Raji (cell line): ENCODE measurements around the gene HUS1.

ENCODE experiments used
- POLR2A ChIP-seq: IDR thresholded peaks from 2 replicates; pipeline ENCODE4 v1.6.1; 2011; ENCODE audit warnings: low read depth, low read length, control low read depth; ENCODE audit not compliant: insufficient read depth

Gene HUS1

GRCh38 chr7:47951374-47951773, 28.0 kb downstream of the HUS1 start:
- TF ChIP-seq POLR2A: no peak

GRCh38 chr7:47950714-47951113, 28.7 kb downstream of the HUS1 start:
- no peak for TF ChIP-seq POLR2A

DNA sequence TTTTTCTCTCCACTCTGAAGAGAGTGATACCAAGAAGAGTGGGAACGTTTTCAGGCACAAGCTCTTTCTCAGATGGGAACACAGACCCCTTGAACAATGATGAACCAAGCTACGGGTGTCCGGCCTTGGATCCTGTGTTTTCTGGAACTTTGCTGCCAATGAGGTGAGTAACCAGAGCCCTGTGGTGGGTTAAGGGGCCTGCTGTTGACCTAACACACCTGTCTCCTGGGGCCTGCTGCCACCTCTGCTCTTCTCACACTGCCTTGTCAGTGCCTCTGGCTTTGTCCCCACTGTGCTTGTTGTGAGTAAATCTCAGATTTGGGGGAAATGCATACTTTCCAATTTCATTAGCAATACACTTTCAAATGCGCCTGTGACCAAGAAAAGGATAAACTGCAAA, 29.7 kb downstream of the HUS1 start:
- TF ChIP-seq POLR2A: no peak

GRCh38 chr7:47948141-47948790, 31.1 kb downstream of the HUS1 start, which contains the start of gene PKD1L1:
TSS of gene PKD1L1 (minus strand) at chr7:47948466. CDS start at chr7:47948440, 26 bp downstream.
- TF ChIP-seq POLR2A: no peak

- TF ChIP-seq POLR2A: no peak
Measured at GRCh38 chr7:47947355-47947749, 32.1 kb downstream of the HUS1 start.

- no peak for TF ChIP-seq POLR2A
Measured at GRCh38 chr7:47946581-47947354, 32.6 kb downstream of the HUS1 start.

DNA sequence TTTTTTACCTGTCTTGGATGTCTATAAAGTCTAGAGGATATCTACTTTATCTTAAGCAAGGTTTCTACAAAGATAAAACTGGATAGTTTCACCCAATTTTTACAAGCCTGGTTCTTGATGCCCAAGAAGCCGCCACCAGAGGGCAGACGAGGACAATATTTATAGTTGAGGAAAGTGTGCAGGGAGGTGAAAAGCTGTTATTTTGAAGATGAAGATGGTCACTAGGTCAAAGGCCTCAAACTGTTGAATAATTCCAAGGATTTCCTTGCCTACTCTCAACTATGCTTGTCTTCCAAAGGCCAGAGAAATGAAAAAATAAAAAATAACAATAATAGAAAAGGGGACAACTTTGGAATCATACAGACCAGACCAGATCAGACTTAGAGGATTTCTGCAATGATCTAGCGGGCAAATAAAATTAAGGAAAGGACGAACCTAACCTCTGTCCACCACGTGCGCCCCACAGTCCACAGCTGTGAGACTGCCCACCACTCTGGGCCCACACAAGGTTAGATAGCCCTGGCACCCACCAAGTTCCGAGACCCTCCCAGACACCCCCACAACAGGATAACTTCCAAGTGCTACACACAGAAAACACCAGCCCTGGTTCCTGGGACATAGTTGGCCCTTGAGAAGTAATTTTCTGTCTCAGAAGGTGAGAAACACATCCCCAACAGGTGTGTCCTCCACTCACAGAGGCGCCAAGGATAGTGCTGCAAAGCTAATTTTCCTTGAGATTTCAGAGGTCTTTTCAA, 34.0 kb downstream of the HUS1 start:
- no peak for TF ChIP-seq POLR2A

GRCh38 chr7:47944536-47945260, 34.7 kb downstream of the HUS1 start:
- no peak for TF ChIP-seq POLR2A

GRCh38 chr7:47943676-47944474, 35.5 kb downstream of the HUS1 start:
- no peak for TF ChIP-seq POLR2A

DNA sequence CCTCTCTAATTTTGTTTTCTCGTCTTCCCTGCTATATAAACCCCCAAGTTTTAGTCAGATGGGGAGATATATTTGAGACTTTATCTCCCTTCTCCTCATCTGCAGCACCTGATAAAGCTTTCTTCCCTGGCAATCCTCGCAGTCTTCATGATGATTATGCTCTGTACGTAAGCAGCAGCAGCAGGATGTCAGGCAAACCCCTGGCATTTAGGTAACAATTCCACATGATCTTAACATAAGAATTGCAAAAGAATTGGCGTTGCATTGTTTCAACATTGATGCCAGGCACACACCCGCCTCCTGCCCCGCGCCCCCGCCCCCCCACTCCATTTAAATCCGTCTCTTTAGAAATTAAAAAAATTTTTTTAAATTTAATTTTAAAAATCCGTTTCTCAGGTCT, 37.3 kb downstream of the HUS1 start:
- no peak for TF ChIP-seq POLR2A

- TF ChIP-seq POLR2A: no peak
Measured at GRCh38 chr7:47941136-47941844, 38.1 kb downstream of the HUS1 start.

DNA sequence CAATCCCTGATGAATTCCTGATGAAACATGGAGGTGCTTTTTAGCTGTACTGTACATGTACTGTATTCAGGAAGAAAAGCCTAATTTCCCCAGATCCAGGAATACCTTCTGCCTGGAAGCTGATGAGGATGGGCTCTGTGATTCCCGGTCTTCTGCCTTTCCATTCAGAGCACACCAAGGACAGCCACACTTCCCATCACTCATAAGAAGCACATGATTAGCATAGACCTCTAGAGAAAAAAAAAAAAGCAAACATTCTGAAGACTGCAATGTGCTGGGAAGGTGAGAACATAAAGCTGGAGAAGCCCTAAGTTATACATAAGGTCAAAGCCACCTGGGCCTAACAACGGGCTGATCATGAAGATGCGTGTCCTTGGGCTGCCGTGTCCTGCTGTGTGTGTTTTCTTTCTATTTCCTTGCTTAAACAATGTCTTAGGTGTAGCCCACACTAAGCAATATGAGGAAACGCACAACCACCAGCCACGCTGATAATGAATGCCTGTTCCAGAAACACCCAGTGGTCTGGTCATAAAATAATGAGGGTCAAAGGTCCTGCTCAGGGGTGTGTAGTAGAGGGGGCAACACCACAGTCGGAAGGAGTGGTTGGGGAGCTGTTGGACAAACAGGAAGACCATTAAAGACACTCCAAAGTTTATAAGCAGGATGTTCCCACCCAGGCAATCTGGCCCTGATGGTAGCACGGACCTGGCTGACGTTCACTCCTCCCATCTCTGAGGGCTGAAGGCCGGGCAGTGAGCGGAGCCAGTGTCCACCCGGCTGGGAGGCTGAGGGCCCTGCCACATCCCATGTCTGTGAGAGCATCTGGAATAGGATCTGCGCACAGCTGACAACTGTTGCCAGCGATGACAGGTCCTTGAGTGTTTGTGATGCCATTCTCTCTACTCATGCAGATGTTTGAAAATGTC, 39.1 kb downstream of the HUS1 start:
- no peak for TF ChIP-seq POLR2A
